ENCODE measurements around the gene HELQ.

DNA sequence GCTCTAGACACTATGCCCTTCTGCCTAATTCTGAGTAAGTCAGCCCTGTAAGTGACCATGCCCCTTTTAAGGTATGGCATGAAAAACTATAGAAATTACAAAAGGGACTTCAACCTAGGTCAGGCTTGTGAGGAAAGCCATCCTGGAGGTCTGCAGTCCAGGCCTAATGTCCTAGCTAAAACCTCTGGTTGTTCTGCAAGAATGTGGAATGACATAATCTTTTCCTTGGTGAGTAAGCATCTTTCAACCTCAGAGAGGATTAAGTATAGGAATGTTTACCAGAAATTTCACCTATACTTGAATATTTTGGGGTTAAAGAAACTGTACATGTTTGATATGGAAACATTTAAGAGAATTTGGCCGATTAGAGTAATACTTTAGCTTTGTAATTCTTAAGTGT, 97.2 kb downstream of the HELQ start:
- TF ChIP-seq, protein P1, sequence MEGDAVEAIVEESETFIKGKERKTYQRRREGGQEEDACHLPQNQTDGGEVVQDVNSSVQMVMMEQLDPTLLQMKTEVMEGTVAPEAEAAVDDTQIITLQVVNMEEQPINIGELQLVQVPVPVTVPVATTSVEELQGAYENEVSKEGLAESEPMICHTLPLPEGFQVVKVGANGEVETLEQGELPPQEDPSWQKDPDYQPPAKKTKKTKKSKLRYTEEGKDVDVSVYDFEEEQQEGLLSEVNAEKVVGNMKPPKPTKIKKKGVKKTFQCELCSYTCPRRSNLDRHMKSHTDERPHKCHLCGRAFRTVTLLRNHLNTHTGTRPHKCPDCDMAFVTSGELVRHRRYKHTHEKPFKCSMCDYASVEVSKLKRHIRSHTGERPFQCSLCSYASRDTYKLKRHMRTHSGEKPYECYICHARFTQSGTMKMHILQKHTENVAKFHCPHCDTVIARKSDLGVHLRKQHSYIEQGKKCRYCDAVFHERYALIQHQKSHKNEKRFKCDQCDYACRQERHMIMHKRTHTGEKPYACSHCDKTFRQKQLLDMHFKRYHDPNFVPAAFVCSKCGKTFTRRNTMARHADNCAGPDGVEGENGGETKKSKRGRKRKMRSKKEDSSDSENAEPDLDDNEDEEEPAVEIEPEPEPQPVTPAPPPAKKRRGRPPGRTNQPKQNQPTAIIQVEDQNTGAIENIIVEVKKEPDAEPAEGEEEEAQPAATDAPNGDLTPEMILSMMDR (IDR thresholded peaks at IDR 0.05), result no peak
- TF ChIP-seq POLR2AphosphoS5 (IDR thresholded peaks at IDR 0.05), result no peak
